Neural progenitor cell (in vitro differentiated cells): ENCODE data around the gene CYB5B.

Experiments used
- EZH2 ChIP-seq: fragments of 200-600 bp; sonication (generic); IDR thresholded peaks from 2 replicates; pipeline ENCODE4 v1.6.1; 2017; ENCODE audit warnings: antibody characterized with exemption, mild to moderate bottlenecking, moderate library complexity
- EZH2phosphoT487 ChIP-seq: fragments of 200-600 bp; sonication (generic); IDR thresholded peaks from 2 replicates; pipeline ENCODE4 v1.6.1; 2017; ENCODE audit warnings: antibody characterized with exemption

- no peak for TF ChIP-seq EZH2
- no peak for TF ChIP-seq EZH2phosphoT487
These were observed 46.4 kb upstream of the CYB5B start for GRCh38 chr16:69378036-69378435.
